Epithelial cell of proximal tubule (primary cell): ENCODE results near the gene ACADS. TPM values are rescaled to one million over a fixed set of nuclear protein-coding genes. Genes with fewer than 3 reads are reported as not detected.

ENCODE experiments used
- DNase-seq: peaks from one replicate; pipeline ENCODE4 v3.0.0-alpha.2; 2011; ENCODE audit warnings: low read depth
- H3K4me3 ChIP-seq: 2 replicates; pipeline ENCODE4 v1.5.1; 2011; ENCODE audit warnings: low read depth, mild to moderate bottlenecking, low read length
- CTCF ChIP-seq: conservative IDR thresholded peaks from 2 replicates; pipeline ENCODE4 v1.5.1; 2012; ENCODE audit warnings: low read depth, mild to moderate bottlenecking, low read length
- total RNA-seq: library from RNA; depleted of rRNA; stranded (reverse); fragments of >200 nt; gene quantifications from 2 replicates; pipeline ENCODE4 v1.2.3, GENCODE V29; 2015

ACADS gene
- total RNA-seq: 16.4 and 25.3 TPM in 2 replicates

GRCh38 chr12:120725659-120726509 lies at the start of gene ACADS:
Gene ACADS (plus strand): TSS chr12:120725826. CDS start chr12:120725886, 60 bp downstream.
- H3K4me3 ChIP-seq: peak within 1 kb of the TSS; percentile 61
- peak; percentile 4 for TF ChIP-seq CTCF
- no peak for DNase-seq

GRCh38 chr12:120677765-120678473 lies 47.7 kb upstream of the ACADS start:
- TF ChIP-seq CTCF: no peak
- no peak for DNase-seq
- no peak overlapping the region for H3K4me3 ChIP-seq

GRCh38 chr12:120678572-120678971 lies 47.1 kb upstream of the ACADS start:
- no peak overlapping the region for H3K4me3 ChIP-seq
- DNase-seq: no peak
- no peak for TF ChIP-seq CTCF

- no peak for DNase-seq
- no peak overlapping the region for H3K4me3 ChIP-seq
- TF ChIP-seq CTCF: no peak
These were observed 45.4 kb upstream of the ACADS start for GRCh38 chr12:120680165-120680738.

GRCh38 chr12:120684523-120684932 lies 41.1 kb upstream of the ACADS start:
- no peak for DNase-seq

GRCh38 chr12:120685522-120685921 lies 40.1 kb upstream of the ACADS start:
- H3K4me3 ChIP-seq: no peak overlapping the region
- DNase-seq: no peak
- no peak for TF ChIP-seq CTCF

More at GRCh38 chr12:120684523-120684932, 41.1 kb upstream of the ACADS start:
- no peak for TF ChIP-seq CTCF
- H3K4me3 ChIP-seq: no peak overlapping the region
